T47D (cell line): ENCODE measurements around the gene UACA.

Experiments used
- DNase-seq, 2 experiments: peaks; one replicate each; pipeline versions ENCODE4 v3.0.0 to v3.0.0-alpha.2; 2011 to 2012; ENCODE audit warnings: low read depth in 1 of 2, low spot score in 1 of 2
- JUND ChIP-seq: IDR thresholded peaks from 2 replicates; pipeline ENCODE4 v1.6.1; 2012; ENCODE audit warnings: low read depth
- in situ Hi-C: cut with HindIII; loops from 2 replicates; pipeline ENCODE4 v1.10.0; 2016; ENCODE audit warnings: low sequenced_read_pairs, low pct_unique_long_range_greater_than_20kb

UACA gene

GRCh38 chr15:70611286-70611685 is 152.1 kb downstream of the UACA start:
- DNase-seq = no peak
- in situ Hi-C loops = no loop called here
- no peak for TF ChIP-seq JUND

DNA sequence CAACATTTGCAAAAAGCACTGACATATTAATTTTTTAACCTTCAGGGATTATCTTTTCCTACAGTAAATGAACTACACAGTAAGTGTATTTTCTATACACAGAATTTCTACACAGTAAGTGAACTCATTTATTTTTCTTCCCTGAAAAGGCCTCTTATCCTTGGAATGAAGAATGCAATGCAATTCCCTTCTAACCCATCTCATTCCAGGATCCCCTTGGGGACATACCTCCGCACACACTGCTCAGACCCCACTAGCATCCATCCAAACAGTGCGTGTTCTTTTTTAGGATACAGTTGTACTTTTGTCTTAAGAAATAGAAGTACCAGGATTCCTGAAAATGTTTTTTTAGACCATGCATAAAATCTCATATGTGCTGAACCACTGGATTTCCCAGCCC is 152.8 kb downstream of the UACA start:
- TF ChIP-seq JUND = no peak
- DNase-seq = no peak
- in situ Hi-C loops = no loop called here

- no peak for DNase-seq
- no peak for TF ChIP-seq JUND
- in situ Hi-C loops = no loop called here
Measured at GRCh38 chr15:70609889-70610288, 153.5 kb downstream of the UACA start.

DNA sequence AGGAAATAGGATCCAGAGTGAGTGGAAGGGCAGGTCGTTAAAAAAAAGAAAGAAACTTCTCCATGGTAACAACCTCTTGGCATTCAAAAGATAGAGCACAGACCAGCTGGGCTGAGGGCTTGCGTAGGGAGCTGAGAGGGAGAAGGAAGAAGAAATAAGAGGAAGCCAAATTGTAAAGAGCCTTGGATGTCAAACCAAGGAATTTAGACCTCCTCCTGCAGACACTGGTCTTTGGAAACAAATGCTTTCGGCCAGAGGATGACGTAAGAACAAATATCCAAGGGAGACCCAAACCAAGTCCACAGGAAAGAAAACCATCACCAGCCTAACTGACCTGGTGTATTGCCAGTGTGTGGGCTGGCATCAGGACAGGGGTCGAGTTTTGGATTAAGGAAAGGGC is 155.2 kb downstream of the UACA start:
- no peak for TF ChIP-seq JUND
- in situ Hi-C loops = no loop called here
- DNase-seq = no peak

DNA sequence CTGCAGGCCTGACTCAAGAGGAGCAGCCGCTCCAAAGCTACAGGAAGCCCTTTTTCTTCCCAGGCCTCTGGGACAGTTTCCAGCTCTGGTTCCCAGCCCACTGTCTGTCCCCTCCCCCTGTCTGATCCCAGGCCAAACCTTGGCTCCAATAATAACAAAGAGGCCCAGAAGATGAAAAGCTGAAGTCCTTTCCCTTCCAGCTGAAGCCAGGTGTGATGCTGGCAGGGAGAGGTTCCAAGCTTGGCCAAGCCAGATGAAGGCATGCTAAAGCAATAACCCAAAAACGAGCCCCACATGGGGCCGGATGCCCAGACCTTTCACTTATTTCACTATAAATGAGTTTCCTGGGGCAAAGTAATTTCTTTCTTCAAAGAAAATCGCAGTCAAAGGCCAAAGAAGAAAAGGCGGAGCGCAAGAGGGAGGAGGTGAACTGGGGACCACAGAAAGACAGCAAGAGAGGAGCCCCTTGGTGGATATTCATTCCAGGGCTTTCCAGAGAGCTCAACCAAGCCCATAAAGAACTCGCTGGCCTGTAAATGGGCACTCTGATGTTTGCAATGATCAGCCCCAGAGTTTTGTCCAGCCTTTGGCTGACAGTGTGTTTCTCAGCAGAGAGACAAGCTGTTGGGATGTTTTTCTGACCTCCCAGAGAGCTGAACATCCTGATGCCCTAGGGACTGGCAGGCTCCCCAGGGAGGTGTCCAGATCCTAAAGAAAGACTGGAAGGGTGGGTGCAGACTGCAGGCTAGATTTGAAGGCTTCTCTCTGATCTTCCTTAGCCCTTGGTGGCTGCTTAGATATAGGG is 157.6 kb downstream of the UACA start:
- no peak for DNase-seq
- TF ChIP-seq JUND = no peak
- in situ Hi-C loops = no loop called here

DNA sequence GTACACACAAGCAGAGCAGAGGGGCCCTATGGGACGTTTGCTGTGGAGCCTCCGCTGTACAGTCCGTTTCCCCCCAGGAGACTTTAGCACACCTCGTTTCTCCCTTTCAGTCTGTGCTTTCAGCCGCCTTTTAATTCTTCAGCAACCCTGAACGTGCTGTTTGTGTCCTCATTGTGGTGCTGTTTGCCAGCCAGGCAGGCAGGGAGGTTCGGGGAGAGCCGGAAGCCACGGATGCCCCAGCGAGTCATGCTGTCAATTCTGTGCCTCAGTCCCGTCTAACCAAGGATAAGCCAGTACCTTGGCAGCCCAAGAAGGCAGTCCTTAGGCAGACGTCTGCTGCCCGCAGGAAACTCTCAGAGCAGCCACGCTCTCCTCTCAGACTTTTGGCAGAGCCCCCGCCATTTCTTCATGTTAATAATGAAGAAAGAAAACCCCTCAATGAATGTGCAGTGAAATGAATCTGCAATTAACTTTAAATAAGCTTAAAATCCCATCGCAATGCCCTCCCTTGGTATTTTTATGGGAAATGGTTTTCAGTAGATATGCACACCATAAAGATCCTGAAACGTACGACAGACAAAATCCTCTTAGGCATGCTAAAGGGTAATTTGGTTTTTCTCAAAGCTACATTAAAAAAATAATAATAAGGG is 158.6 kb downstream of the UACA start:
- TF ChIP-seq JUND = no peak
- DNase-seq = peak in 1 of 2 experiments; percentile 22
- in situ Hi-C loops = no loop called here
